NCI-H345 treated with DMSO at 0.1 percent for 48 hours (cell line): ENCODE data around the gene C1QTNF3.
"Not testable (repeated sequence)": the region's sequence is repeated elsewhere in the genome, so short reads cannot be mapped to it uniquely, and the experiment has no call there.

Source experiments
- DNase-seq: peaks from one replicate; lab custom pipeline; 2025; ENCODE audit not compliant: unreplicated experiment; lab: John Stamatoyannopoulos, UW

The C1QTNF3 gene

GRCh38 chr5:34043099-34043876 lies at the start of gene C1QTNF3:
C1QTNF3 (minus strand) TSS chr5:34043213; CDS start chr5:34043125, 88 bp downstream.
- DNase-seq: no peak

DNA sequence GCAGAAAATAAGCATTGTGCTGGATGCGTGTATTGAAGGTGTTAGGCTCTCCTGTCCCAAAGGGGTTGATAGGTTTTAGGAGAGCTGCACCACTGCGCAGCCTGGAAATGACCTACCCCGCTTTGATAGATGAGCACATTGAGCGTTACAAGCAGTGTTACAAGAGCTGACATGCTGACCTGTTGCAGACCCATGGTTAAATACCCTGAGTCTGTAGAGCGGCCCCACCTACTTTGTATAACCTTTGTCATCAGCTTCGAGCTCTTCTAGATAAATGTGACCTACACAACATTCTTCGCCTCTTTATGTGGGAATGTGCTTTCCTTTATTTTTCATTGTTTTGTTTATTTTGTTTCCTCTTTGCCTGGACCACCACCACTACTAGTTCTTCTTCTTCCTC lies 48.0 kb upstream of the C1QTNF3 start:
- not testable (repeated sequence) for DNase-seq

DNA sequence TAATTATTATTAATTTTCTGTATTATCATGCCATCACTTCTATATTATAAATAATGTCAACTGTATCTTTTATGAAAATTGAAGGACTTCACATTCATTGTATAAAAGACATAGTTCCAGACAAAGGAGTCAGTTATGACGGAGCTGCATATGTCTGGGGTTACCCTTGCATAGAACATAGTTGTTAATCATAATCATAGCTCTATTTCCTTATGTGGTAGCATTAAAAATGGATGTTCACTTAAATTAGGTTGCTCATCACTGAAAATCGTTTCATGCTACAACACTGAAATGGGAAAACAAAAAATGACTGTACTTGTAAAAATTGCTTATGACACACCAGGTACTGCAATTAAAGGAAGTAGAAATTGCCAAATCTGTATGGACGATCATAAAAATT lies 46.8 kb upstream of the C1QTNF3 start:
- not testable (repeated sequence) for DNase-seq

DNA sequence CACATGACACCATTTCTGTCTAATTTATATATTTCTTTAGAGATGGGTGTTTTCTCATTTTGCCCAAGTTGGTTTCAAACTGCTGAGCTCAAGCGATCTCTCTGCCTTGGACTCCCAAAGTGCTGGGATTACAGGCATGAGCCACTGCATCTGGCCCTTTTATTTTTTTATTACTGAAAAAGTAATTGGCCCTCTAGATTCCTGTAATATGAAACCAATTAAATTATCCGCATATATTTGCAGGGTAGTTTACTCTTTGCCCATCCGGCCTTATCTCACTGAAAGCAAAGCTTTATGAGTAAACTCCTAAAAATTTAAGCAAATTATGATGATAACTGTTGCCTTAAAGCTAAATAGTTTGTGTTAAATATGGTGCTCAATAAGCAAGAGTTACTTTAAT lies 44.7 kb upstream of the C1QTNF3 start:
- not testable (repeated sequence) for DNase-seq

- DNase-seq: not testable (repeated sequence)
These were observed 40.9 kb upstream of the C1QTNF3 start for GRCh38 chr5:34083898-34084297.

GRCh38 chr5:34079505-34079904 lies 36.5 kb upstream of the C1QTNF3 start:
- DNase-seq: not testable (repeated sequence)

DNA sequence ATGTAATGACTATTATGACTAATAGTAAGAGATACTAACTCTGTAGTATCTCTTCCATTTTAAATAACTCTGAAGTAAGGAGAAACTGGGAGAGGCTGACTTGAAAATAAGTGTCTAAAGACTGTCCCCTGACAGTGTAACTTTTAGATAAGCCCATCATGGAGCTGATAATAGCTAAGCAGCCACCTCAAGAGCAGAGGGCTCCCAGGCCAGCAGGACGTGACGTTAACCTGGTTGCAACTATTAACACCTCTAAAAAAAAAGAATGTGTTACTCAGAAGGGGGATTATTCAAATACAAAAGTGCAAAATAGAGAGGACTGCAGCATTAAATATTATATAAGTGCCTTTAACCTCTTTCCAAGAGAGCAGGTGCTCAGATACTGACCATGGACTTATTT lies 34.6 kb upstream of the C1QTNF3 start:
- DNase-seq: not testable (repeated sequence)

DNA sequence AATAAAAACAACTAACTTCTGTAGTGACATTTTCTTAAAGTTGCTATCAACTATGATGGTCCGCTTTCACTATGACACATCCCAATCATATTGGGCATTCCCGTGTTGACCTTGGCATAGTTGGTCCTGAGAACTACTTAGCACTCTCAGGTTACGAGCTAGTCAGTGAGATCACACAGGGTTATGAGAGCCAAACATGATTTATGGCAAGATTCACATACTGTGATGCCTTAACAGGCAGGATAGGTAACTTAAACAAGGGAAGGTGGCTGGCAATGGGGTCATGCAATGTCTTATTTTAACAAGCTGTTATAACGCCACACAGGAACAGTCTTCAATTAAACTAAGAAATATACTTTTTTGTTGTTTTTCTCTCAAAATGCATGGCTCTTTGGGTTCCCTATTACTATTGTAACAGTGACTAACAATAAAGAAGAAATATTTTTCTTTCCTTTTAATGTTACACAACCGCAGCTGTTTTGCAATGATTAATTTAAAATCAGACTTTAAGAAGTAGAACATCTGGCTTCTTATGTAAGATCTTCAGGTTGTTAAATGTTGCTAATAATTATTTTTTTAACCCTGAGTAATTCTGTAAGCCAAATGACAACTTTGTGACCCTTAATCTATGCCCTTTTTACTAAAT lies 33.8 kb upstream of the C1QTNF3 start:
- DNase-seq: not testable (repeated sequence)

- DNase-seq: not testable (repeated sequence)
These were observed 31.5 kb upstream of the C1QTNF3 start for GRCh38 chr5:34074472-34074871.

- DNase-seq: not testable (repeated sequence)
These were observed 31.1 kb upstream of the C1QTNF3 start for GRCh38 chr5:34074071-34074470.

DNA sequence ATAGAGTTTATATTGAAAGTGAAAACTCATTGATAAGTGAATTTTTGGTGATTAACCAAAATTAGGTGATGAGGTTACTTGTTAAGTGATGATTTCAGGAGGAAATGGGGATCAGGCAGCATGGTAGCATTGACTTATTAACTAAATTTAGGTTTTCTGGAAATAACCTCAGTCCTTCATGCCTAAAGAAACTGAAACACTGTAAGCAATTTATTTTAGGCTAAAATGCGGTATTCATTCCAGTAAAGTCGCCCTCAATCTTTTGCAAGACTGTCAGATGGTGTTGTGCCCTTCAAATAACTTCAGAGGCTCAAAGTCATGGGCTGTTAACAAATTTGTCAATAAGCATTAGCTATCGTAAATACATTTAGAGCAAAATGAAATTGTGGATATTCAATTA lies 27.6 kb upstream of the C1QTNF3 start:
- not testable (repeated sequence) for DNase-seq

DNA sequence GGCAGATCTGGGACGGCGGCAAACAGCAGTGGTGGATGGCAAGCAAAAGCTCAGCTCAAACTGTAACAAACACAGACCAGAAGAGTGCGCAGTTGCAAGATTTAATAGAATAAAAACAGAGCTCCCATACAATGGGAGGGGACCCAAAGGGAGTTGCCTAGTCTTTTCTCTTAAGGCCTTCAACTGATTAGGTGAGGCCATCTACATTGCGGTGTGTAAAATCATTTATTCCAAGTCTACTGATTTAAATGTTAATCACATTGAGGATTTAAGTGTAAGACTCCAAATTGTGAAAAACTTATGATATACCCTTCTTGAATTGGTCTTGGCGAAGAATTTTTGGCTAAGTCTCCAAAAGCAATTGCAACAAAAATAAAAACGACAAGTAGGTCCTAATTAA lies 21.6 kb upstream of the C1QTNF3 start:
- no peak for DNase-seq

DNA sequence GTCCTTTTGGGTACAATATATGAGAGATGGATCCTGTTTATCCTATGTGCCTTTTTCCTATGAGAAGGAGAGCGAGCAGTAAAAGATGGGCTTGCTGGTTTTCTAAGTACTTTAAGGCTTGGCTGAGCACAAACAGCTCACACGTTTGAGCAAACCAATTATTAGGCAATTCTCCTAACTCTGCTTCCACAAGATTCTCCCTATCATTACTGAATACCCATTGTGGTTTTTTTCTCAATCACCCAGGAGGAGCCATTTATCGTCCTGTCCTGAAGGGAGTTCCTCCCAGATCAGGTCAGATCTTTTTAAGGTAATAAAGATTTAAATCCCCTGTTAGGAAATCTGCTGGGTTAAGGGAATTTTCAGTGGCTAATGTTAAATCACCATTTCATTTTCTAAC lies 19.4 kb upstream of the C1QTNF3 start:
- no peak for DNase-seq

DNA sequence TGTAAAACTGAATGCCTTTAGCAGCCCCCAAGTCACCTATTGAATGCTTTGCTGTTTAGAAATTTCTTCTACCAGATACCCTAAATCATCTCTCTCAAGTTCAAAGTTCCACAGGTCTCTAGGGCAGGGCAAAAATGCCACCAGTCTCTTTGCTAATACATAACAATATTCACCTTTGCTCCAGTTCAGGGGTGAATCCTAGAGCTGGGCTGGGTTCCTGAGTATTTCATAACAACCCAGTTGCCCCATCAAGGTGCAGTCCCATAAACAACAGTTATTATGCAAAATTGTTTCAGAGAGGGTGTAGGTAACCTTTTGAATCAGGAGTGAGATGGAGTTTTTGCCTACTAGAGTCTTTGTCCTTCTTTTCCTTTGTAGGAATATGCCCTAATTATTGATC lies 19.0 kb upstream of the C1QTNF3 start:
- no peak for DNase-seq

DNA sequence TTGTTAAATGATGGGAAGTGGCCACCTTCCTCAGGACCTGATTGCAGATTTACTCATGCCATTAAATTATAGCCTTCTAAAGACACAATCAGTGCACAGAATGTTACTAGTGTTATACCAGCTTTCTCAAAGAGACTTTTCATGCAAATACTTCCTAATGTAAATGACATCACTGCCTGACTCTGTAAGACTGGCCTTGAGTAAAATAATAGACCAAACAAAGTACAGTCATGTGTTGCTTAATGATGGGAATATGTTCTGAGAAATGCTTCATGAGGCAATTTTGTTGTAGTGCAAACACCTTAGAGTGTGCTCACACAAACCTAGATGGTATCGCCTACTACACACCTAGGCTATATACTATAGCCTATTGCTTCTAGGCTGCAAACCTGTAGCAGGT lies 17.0 kb upstream of the C1QTNF3 start:
- no peak for DNase-seq

DNA sequence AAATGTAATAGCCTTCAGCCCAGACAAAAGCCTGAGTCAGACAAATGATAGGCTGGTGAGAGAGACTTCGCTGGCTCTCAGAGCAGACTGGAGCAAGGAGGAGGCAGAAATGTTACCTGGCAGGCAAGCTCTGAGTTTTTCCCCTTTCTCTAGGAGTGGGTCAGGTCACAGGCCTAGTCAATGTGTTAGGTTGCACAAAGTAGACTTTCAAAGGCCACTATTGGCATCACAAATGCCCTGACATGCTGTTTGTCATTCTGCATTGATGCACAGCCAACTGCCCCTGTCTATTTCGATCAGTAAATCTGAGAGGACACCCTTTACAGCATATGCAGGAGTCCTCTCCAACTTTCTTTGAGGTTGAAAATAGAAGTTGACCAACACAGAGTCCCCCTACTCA lies 15.5 kb upstream of the C1QTNF3 start:
- DNase-seq: no peak

DNA sequence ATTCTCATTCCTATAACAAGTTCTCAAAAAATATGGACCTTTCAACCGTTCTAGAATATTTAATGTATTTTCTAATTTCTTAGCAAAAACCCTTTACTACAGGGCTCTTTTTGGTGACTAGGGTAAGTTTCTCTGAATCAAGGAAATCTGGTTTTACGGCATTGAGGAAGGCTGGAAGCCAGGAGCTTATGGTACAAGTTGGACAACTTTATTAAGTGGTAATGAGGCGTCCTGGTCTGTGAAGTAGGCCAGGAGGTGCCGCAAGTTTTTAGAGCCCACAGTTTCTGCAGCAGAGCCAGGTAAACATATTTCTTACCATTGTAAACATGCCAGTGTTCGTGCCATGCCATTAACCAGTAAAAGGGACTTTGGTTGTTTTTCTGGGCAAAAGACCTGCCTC lies 14.6 kb upstream of the C1QTNF3 start:
- DNase-seq: no peak

- no peak for DNase-seq
These were observed 14.1 kb upstream of the C1QTNF3 start for GRCh38 chr5:34057118-34057517.

GRCh38 chr5:34055667-34056066 lies 12.7 kb upstream of the C1QTNF3 start:
- DNase-seq: no peak

DNA sequence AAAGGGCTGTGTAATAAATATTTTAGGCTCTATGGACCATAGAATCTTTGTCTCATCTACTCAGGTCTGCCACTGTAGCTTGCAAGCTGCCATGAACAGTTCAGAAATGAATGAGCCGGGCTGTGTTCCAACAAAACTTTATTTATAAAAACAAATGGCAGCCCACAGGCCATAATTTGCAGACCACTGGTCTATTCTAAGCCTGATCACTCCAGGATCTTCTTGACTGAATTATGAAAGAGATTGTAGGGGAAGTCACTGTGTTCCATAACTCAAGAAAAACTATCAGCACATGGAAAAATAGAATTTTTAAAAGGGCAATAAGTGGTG lies 11.4 kb upstream of the C1QTNF3 start:
- no peak for DNase-seq

GRCh38 chr5:34053571-34054399 lies 10.8 kb upstream of the C1QTNF3 start:
- no peak for DNase-seq

DNA sequence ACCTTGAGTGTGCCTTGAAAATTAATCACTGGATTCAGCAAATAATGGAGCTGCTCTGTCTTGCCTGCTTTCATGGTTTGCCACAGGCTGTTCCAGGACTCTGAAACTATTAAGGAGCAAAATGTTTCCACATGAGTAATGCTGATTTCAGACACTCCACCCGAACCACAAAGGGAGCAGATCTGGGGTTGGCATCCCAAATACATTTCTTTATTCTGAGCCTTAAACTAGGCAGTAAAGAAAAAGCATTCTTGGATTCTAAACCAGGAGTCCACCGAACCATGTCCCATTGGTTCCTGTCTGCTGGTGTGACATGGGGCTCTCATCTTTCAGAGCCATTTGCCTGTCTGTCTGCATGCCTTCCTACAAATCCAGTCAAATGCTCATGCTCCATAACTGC lies 10.1 kb upstream of the C1QTNF3 start:
- no peak for DNase-seq
